Hepatocyte (in vitro differentiated cells): ENCODE results near the gene MBIP. TPM values are rescaled to one million over a fixed set of nuclear protein-coding genes. Genes with fewer than 3 reads are reported as not detected.

Experiments used
- DNase-seq: peaks from one replicate; pipeline ENCODE4 v3.0.0-alpha.2; 2016; ENCODE audit warnings: low spot score
- H2AFZ ChIP-seq: fragments of 200-600 bp; sonication (generic); 2 replicates; pipeline ENCODE4 v1.6.0; 2016; ENCODE audit warnings: antibody characterized with exemption, mild to moderate bottlenecking
- H3K27ac ChIP-seq: fragments of 200-600 bp; sonication (generic); 2 replicates; pipeline ENCODE4 v1.5.1; 2016; ENCODE audit warnings: mild to moderate bottlenecking
- H3K27me3 ChIP-seq: fragments of 200-600 bp; sonication (generic); 2 replicates; pipeline ENCODE4 v1.6.1; 2016
- H3K36me3 ChIP-seq: fragments of 200-600 bp; sonication (generic); replicated peaks from 2 replicates; pipeline ENCODE4 v1.5.1; 2016; ENCODE audit warnings: low read depth; ENCODE audit not compliant: insufficient read depth
- H3K4me1 ChIP-seq: fragments of 200-600 bp; sonication (generic); 2 replicates; pipeline ENCODE4 v1.5.1; 2016; ENCODE audit warnings: mild to moderate bottlenecking, moderate library complexity; ENCODE audit not compliant: insufficient read depth
- H3K4me2 ChIP-seq: fragments of 200-600 bp; sonication (generic); 2 replicates; pipeline ENCODE4 v1.6.0; 2016
- H3K4me3 ChIP-seq: fragments of 200-600 bp; sonication (generic); 2 replicates; pipeline ENCODE4 v1.5.1; 2016; ENCODE audit warnings: mild to moderate bottlenecking
- H3K79me2 ChIP-seq: fragments of 200-600 bp; sonication (generic); 2 replicates; pipeline ENCODE4 v1.6.0; 2017; ENCODE audit warnings: mild to moderate bottlenecking
- H3K9me2 ChIP-seq: fragments of 200-600 bp; sonication (generic); replicated peaks from 2 replicates; pipeline ENCODE4 v1.6.0; 2017; ENCODE audit warnings: mild to moderate bottlenecking; ENCODE audit not compliant: insufficient read depth
- H3K9me3 ChIP-seq: fragments of 200-600 bp; sonication (generic); 2 replicates; pipeline ENCODE4 v1.5.1; 2016; ENCODE audit warnings: low read depth, mild to moderate bottlenecking
- H4K20me1 ChIP-seq: fragments of 200-600 bp; sonication (generic); 2 replicates; pipeline ENCODE4 v1.6.0; 2016; ENCODE audit warnings: mild to moderate bottlenecking; ENCODE audit not compliant: insufficient read depth, poor library complexity, severe bottlenecking
- EZH2 ChIP-seq: fragments of 200-600 bp; sonication (generic); IDR thresholded peaks from 2 replicates; pipeline ENCODE4 v1.6.1; 2016; ENCODE audit warnings: antibody characterized with exemption, mild to moderate bottlenecking, borderline replicate concordance
- EZH2phosphoT487 ChIP-seq: fragments of 200-600 bp; sonication (generic); IDR thresholded peaks from one replicate; pipeline ENCODE4 v1.6.1; 2018; ENCODE audit warnings: antibody characterized with exemption, mild to moderate bottlenecking, low read depth, moderate library complexity; ENCODE audit not compliant: unreplicated experiment, severe bottlenecking
- WGBS: methylation state at CpG from one replicate; pipeline ENCODE4 v1.1.6; 2016; ENCODE audit warnings: low lambda C conversion rate; ENCODE audit errors: missing lambda C conversion rate; 5-methylcytosine and 5-hydroxymethylcytosine counted together
- polyA plus RNA-seq: library from polyadenylated mRNA; unstranded; fragments of >200 nt; fragmentation: Nextera tagmentation; extraction: Ambion mirVana; gene quantifications from 2 replicates; pipeline ENCODE4 v1.2.1, GENCODE V29; 2016
- total RNA-seq: library from RNA; depleted of rRNA; stranded (reverse); fragments of >200 nt; gene quantifications from 2 replicates; pipeline ENCODE4 v1.2.3, GENCODE V29; 2014
- TF ChIP-seq, protein P1 (sequence below): fragments of 200-600 bp; sonication (generic); IDR thresholded peaks from 2 replicates; pipeline ENCODE4 v1.5.1; 2016; ENCODE audit warnings: antibody characterized with exemption, mild to moderate bottlenecking; ENCODE audit not compliant: poor library complexity

MBIP gene
- total and polyA plus RNA-seq, 2 experiments from 2014 or later, result 27.8 to 28.4 TPM

DNA sequence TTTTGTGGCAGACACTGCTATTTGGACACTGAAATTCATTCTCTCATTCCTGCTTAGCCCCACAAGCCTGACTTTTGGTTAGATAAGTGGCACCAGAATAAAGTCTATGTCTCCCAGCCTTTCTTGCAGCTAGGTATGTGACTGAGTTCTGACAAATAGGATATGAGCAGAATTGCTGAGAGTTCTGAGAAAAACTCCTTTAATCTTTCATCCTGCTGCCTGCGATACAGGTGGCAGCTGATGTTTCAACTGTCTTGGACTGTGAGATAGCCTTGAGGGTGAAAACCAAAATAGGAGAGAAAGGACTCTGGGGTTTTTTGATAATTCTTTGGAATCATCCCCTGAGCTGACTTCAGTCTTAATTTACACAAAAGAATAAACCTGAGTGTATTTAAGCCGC, 55.8 kb downstream of the MBIP start:
- no peak for DNase-seq
- Histone ChIP-seq H3K27ac (no peak overlapping the region), H3K27me3 (no peaks in the 10 kb centered on the region), H3K9me3 (no peaks in the 10 kb centered on the region), H3K9me2 (no peaks in the 10 kb centered on the region), H2AFZ (no peak overlapping the region), H4K20me1 (no peaks in the 10 kb centered on the region), H3K4me1 (no peaks in the 10 kb centered on the region), H3K79me2 (no peaks in the 10 kb centered on the region), H3K4me3 (no peak overlapping the region), H3K4me2 (no peak overlapping the region), H3K36me3 (no peaks in the 10 kb centered on the region)
- WGBS, result 95% methylated on average over 2 of the region's 2 CpGs
- no peak for TF ChIP-seq EZH2
- TF ChIP-seq, protein P1, sequence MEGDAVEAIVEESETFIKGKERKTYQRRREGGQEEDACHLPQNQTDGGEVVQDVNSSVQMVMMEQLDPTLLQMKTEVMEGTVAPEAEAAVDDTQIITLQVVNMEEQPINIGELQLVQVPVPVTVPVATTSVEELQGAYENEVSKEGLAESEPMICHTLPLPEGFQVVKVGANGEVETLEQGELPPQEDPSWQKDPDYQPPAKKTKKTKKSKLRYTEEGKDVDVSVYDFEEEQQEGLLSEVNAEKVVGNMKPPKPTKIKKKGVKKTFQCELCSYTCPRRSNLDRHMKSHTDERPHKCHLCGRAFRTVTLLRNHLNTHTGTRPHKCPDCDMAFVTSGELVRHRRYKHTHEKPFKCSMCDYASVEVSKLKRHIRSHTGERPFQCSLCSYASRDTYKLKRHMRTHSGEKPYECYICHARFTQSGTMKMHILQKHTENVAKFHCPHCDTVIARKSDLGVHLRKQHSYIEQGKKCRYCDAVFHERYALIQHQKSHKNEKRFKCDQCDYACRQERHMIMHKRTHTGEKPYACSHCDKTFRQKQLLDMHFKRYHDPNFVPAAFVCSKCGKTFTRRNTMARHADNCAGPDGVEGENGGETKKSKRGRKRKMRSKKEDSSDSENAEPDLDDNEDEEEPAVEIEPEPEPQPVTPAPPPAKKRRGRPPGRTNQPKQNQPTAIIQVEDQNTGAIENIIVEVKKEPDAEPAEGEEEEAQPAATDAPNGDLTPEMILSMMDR, result no peak
- TF ChIP-seq EZH2phosphoT487, result no peak

DNA sequence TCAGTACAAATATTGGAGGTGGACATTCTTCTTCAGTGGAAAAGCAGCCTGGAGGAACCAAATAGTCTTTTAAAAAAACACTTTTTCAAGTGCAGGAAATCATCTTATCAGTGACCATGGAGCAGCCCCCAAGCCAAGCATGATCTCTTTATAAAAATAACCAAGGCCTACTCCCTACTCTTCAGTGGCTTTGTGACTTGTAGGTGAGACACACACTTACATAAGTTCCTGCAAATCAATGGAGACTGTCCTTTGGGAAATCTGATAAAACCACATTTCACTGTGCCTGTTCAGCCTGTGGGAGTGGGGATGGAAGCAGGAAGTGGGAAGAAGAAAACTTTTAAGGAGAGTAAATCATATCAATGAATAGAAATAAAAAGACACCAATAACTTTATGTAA, 56.3 kb downstream of the MBIP start:
- Histone ChIP-seq H3K4me2 (no peak overlapping the region), H3K9me2 (no peaks in the 10 kb centered on the region), H3K36me3 (no peaks in the 10 kb centered on the region), H2AFZ (no peak overlapping the region), H3K27me3 (no peaks in the 10 kb centered on the region), H3K9me3 (no peaks in the 10 kb centered on the region), H3K27ac (no peak overlapping the region), H3K4me1 (no peaks in the 10 kb centered on the region), H4K20me1 (no peaks in the 10 kb centered on the region), H3K4me3 (no peak overlapping the region), H3K79me2 (no peaks in the 10 kb centered on the region)
- TF ChIP-seq, protein P1, result no peak
- TF ChIP-seq EZH2 (no peak), EZH2phosphoT487 (no peak)
- no peak for DNase-seq

DNA sequence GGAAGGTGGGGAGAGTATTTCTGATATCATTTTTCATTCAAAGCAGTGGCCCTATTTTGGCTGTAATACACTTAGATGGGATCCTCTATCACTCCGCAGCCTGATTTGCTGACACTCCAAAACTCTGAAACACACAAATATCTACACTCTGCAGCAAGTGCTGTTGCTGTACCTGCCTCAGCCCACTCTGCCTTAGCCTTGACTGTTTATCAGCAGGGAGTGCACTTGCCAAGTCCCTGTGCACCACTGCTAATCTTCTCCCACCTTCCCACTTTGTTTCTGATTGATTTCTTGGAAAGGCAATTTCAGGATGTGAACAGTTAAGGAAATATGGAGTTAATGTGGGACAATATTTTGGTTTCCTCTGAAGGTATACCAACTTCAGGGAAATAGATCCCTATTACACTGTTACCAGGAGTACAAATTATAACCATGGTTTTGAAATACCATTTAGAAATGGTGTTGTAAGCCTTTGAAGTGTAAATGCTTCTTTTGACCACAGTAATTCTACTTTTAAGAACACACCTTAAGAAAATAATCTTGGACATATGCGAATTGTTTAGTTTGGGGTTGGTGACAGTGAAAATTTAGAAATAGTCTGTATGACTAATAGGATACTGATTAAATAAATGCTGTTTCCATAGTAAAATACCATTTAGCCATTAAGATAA, 59.3 kb downstream of the MBIP start:
- H3K79me2 ChIP-seq, result no peaks in the 10 kb centered on the region
- H2AFZ ChIP-seq, result no peak overlapping the region
- no peaks in the 10 kb centered on the region for H3K27me3 ChIP-seq
- 95% methylated on average over 2 of the region's 2 CpGs for WGBS
- TF ChIP-seq EZH2phosphoT487, result no peak
- TF ChIP-seq, protein P1, result no peak
- H4K20me1 ChIP-seq, result no peaks in the 10 kb centered on the region
- no peaks in the 10 kb centered on the region for H3K9me3 ChIP-seq
- no peak overlapping the region for H3K4me2 ChIP-seq
- no peaks in the 10 kb centered on the region for H3K9me2 ChIP-seq
- no peak overlapping the region for H3K27ac ChIP-seq
- no peaks in the 10 kb centered on the region for H3K36me3 ChIP-seq
- peaks cover 11% of the 10 kb centered on the region for H3K4me1 ChIP-seq
- no peak overlapping the region for H3K4me3 ChIP-seq
- no peak for DNase-seq

DNA sequence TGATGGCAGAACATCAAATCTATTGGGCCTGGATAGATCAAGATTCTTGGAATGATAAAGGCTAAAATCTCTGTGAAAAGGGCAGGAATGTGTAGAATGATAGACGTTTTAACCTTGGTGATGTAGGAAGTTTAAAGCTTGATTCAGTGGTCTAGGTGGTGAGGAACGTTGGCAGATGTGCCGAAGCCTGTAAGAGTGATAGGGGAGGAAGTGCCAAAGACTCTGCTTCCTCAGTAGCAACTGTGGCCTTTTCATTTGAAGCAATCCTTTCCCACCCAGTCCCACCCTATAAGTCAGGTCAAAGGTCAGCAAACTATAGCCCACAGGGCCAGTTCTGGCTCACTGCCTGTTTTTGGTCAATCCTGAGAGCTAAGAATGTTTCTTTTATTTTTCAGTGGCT, 62.2 kb downstream of the MBIP start:
- Histone ChIP-seq H3K79me2 (no peaks in the 10 kb centered on the region), H3K9me2 (no peaks in the 10 kb centered on the region), H3K4me2 (no peak overlapping the region), H3K27me3 (no peaks in the 10 kb centered on the region), H3K27ac (no peak overlapping the region), H3K4me1 (peaks cover 11% of the 10 kb centered on the region), H4K20me1 (no peaks in the 10 kb centered on the region), H2AFZ (no peak overlapping the region), H3K36me3 (no peaks in the 10 kb centered on the region), H3K4me3 (no peak overlapping the region), H3K9me3 (no peaks in the 10 kb centered on the region)
- DNase-seq, result no peak
- 78% methylated on average over 3 of the region's 3 CpGs for WGBS
- TF ChIP-seq, protein P1, result no peak
- TF ChIP-seq EZH2 (no peak), EZH2phosphoT487 (no peak)
